GM12878 (cell line): ENCODE data around the gene PRCP. TPM values are rescaled to one million over a fixed set of nuclear protein-coding genes. Genes with fewer than 3 reads are reported as not detected.

Experiments
- ATAC-seq: fragments of 200-7000 bp; cut with Tn5 transposase; 3 replicates; pipeline ENCODE4 v1.9.1; 2020; ENCODE audit warnings: mild to moderate bottlenecking, moderate library complexity
- BruUV-seq: library from RNA; stranded (reverse); fragments of 400-500 nt; replicated peaks from 2 replicates; lab custom pipeline; 2021; lab: Mats Ljungman, UMichigan
- CTCF ChIA-PET: fragments of 300-600 bp; sonication (Branson Sonifier 250); formaldehyde crosslinking; extraction: SDS; loops from one replicate; lab custom pipeline; 2021; ENCODE audit warnings: inconsistent platforms; lab: Yijun Ruan, JAX
- POLR2A ChIA-PET: fragments of 350-600 bp; formaldehyde crosslinking; extraction: SDS; loops from one replicate; lab custom pipeline; 2021; ENCODE audit warnings: inconsistent platforms; lab: Charles Lee
- RAD21 ChIA-PET: fragments of 300-600 bp; sonication (Branson Sonifier 250); formaldehyde crosslinking; loops from one replicate; lab custom pipeline; 2023; ENCODE audit warnings: antibody characterized with exemption; ENCODE audit not compliant: unreplicated experiment; lab: Charles Lee
- SMC1A ChIA-PET: fragments of 300-600 bp; sonication (Branson Sonifier 250); formaldehyde crosslinking; loops from one replicate; lab custom pipeline; 2023; ENCODE audit not compliant: unreplicated experiment, uncharacterized antibody; lab: Charles Lee
- DNase-seq: peaks from one replicate; pipeline ENCODE4 v3.0.0-alpha.2; 2011; ENCODE audit warnings: low read depth, low spot score
- FAIRE-seq: peaks from 3 replicates; lab custom pipeline; 2011; peaks lifted over from hg19 to GRCh38; lab: Jason Lieb, UNC
- H2AFZ ChIP-seq: 2 replicates; pipeline ENCODE4 v1.6.0; 2011; ENCODE audit warnings: low read depth, low read length, control low read depth; ENCODE audit not compliant: control insufficient read depth
- H3K27ac ChIP-seq: 2 replicates; pipeline ENCODE4 v1.5.1; 2011; ENCODE audit warnings: control low read depth; ENCODE audit not compliant: control insufficient read depth, insufficient read depth
- H3K27me3 ChIP-seq, 2 experiments: replicated peaks in 1 of 2; 2 replicates each; pipeline versions ENCODE4 v1.6.0 to v1.6.1; 2011; ENCODE audit warnings: low read length in 1 of 2; ENCODE audit not compliant: control insufficient read depth in 2 of 2, insufficient read depth in 2 of 2
- H3K36me3 ChIP-seq, 2 experiments: 2 replicates each; pipeline ENCODE4 v1.5.1; 2011; ENCODE audit warnings: low read length in 1 of 2; ENCODE audit not compliant: control insufficient read depth in 2 of 2, insufficient read depth in 2 of 2
- H3K4me1 ChIP-seq: 2 replicates; pipeline ENCODE4 v1.6.1; 2011; ENCODE audit warnings: mild to moderate bottlenecking, low read length, moderate library complexity, mixed read lengths; ENCODE audit not compliant: control insufficient read depth, insufficient read depth
- H3K4me2 ChIP-seq: 2 replicates; pipeline ENCODE4 v1.6.0; 2011; ENCODE audit warnings: control low read depth; ENCODE audit not compliant: control insufficient read depth, insufficient read depth
- H3K4me3 ChIP-seq: fragments of 200-600 bp; sonication (generic); 2 replicates; pipeline ENCODE4 v1.5.1; 2016
- H3K79me2 ChIP-seq: 2 replicates; pipeline ENCODE4 v1.6.0; 2011; ENCODE audit warnings: low read length; ENCODE audit not compliant: control insufficient read depth, insufficient read depth
- H3K9ac ChIP-seq: 2 replicates; pipeline ENCODE4 v1.8.0; 2011; ENCODE audit warnings: low read length, control low read depth, mixed read lengths; ENCODE audit not compliant: control insufficient read depth, insufficient read depth
- H3K9me3 ChIP-seq: replicated peaks from 3 replicates; pipeline ENCODE4 v1.5.1; 2011; ENCODE audit warnings: mild to moderate bottlenecking, low read length; ENCODE audit not compliant: control insufficient read depth, insufficient read depth
- H4K20me1 ChIP-seq: 2 replicates; pipeline ENCODE4 v1.6.0; 2011; ENCODE audit not compliant: control insufficient read depth, insufficient read depth
- BACH1 ChIP-seq: fragments of 450-650 bp; IDR thresholded peaks from 2 replicates; pipeline ENCODE4 v1.6.1; 2017; ENCODE audit warnings: mild to moderate bottlenecking, borderline replicate concordance
- KLF5 ChIP-seq: fragments of 450-650 bp; IDR thresholded peaks from 2 replicates; pipeline ENCODE4 v1.6.1; 2014; ENCODE audit warnings: mild to moderate bottlenecking; ENCODE audit not compliant: partially characterized antibody
- ZNF687 ChIP-seq: fragments of 450-650 bp; IDR thresholded peaks from 2 replicates; pipeline ENCODE4 v1.6.1; 2017; ENCODE audit warnings: mild to moderate bottlenecking, moderate library complexity
- WGBS: methylation state at CpG from one replicate; pipeline ENCODE4 v1.1.6; 2016; ENCODE audit warnings: low lambda C conversion rate; ENCODE audit not compliant: insufficient replicate concordance, insufficient coverage; ENCODE audit errors: missing lambda C conversion rate; 5-methylcytosine and 5-hydroxymethylcytosine counted together
- in situ Hi-C: fragments of 300-500 bp; cut with MboI; formaldehyde crosslinking; loops from 9 replicates; pipeline ENCODE4 v1.14.3; 2018; ENCODE audit warnings: mixed read lengths
- intact Hi-C: fragments of 100-400 bp; cut with micrococcal nuclease; formaldehyde crosslinking; loops from one replicate; pipeline ENCODE4 v1.14.2; 2022; ENCODE audit not compliant: unreplicated experiment
- polyA plus RNA-seq, 11 experiments: library from polyadenylated mRNA; depleted of rRNA in 4 of 11; unstranded in 6 of 11; stranded (reverse) in 5 of 11; fragments of >200 nt; fragmentation: Nextera tagmentation in 4 of 11; fragmentation: Illumina TruSeq in 1 of 11; extraction: Ambion mirVana in 4 of 11; extraction: Trizol in 1 of 11; gene quantifications; 1 replicate in 1 of 11; 2 replicates in 10 of 11; pipeline versions ENCODE4 v1.2.1 to v1.2.3, GENCODE V29; 2011 to 2016; ENCODE audit warnings: inconsistent platforms in 2 of 11, missing spikeins in 2 of 11, low read depth in 1 of 11
- total RNA-seq, 4 experiments: library from RNA; depleted of rRNA in 3 of 4; stranded (reverse); fragments of >200 nt in 3 of 4; fragmentation: Illumina TruSeq in 1 of 4; extraction: Trizol in 1 of 4; gene quantifications; 2 replicates each; pipeline versions ENCODE4 v1.2.1 to v1.2.3, GENCODE V29; 2013 to 2021

The PRCP gene
- total and polyA plus RNA-seq, 10 of the 15 experiments (the other 5 are each of a cell fraction or from before 2014, with no cell fraction given): 14.9 to 43.6 (median 20.0) TPM

- Histone ChIP-seq H3K4me2 (no peak overlapping the region), H3K9me3 (no peaks in the 10 kb centered on the region), H3K36me3 (no peaks in the 10 kb centered on the region), H3K79me2 (no peaks in the 10 kb centered on the region), H3K4me1 (no peaks in the 10 kb centered on the region), H3K4me3 (no peak overlapping the region), H4K20me1 (no peaks in the 10 kb centered on the region), H3K27ac (no peak overlapping the region), H2AFZ (no peak overlapping the region), H3K27me3 (no peaks in the 10 kb centered on the region), H3K9ac (no peak overlapping the region)
- FAIRE-seq: no peak
- POLR2A ChIA-PET: interaction anchor here (0.6 kb wide), 2 partner anchors 228 to 725 kb away, joined by 5 to 7 read pairs; no protein-coding TSS in a partner anchor
- DNase-seq: no peak
- intact Hi-C loops (no loop called here), in situ Hi-C loops (no loop called here)
- RAD21 ChIA-PET: interaction anchor here (0.6 to 0.7 kb wide), 2 partner anchors 70 to 451 kb away, joined by 3 to 6 read pairs; partner anchors contain the start of gene DDIAS
- CTCF ChIA-PET: interaction anchor here (0.6 to 1.0 kb wide), 3 partner anchors 8 to 1781 kb away, joined by 3 to 5 read pairs (median 4); no protein-coding TSS in a partner anchor
- TF ChIP-seq KLF5: no peak
- no peak for TF ChIP-seq BACH1
- TF ChIP-seq ZNF687: no peak
- no peak for ATAC-seq
- WGBS: 94% methylated on average over 3 of the region's 3 CpGs
- SMC1A ChIA-PET: interaction anchor here (0.6 to 0.7 kb wide), 2 partner anchors 23 to 56 kb away, joined by 3 read pairs; no protein-coding TSS in a partner anchor
- no TSS peak for BruUV-seq
These were observed 68.9 kb downstream of the PRCP start for GRCh38 chr11:82831364-82831763.
